GM18498 (cell line): ENCODE measurements around the gene KDR.

Experiments used
- ATAC-seq: cut with Tn5 transposase; IDR thresholded peaks from one replicate; pipeline ENCODE4 v1.9.1; 2021; ENCODE audit warnings: mild to moderate bottlenecking, moderate library complexity; ENCODE audit not compliant: unreplicated experiment

Gene KDR

GRCh38 chr4:55080174-55080865 is 45.1 kb downstream of the KDR start:
- ATAC-seq: no peak

- no peak for ATAC-seq
These were observed 45.8 kb downstream of the KDR start for GRCh38 chr4:55079451-55080173.

GRCh38 chr4:55078987-55079386 is 46.4 kb downstream of the KDR start:
- ATAC-seq: no peak

GRCh38 chr4:55077577-55077976 is 47.8 kb downstream of the KDR start:
- no peak for ATAC-seq

- ATAC-seq: no peak
These were observed 49.3 kb downstream of the KDR start for GRCh38 chr4:55075823-55076716.

GRCh38 chr4:55075376-55075775 is 50.0 kb downstream of the KDR start:
- ATAC-seq: no peak

- ATAC-seq: no peak
These were observed 51.0 kb downstream of the KDR start for GRCh38 chr4:55074386-55074785.

GRCh38 chr4:55071951-55072350 is 53.4 kb downstream of the KDR start:
- no peak for ATAC-seq

- no peak for ATAC-seq
These were observed 56.1 kb downstream of the KDR start for GRCh38 chr4:55069248-55069647.

- ATAC-seq: no peak
These were observed 56.9 kb downstream of the KDR start for GRCh38 chr4:55068522-55068921.

- ATAC-seq: no peak
These were observed 59.4 kb downstream of the KDR start for GRCh38 chr4:55066018-55066417.

- no peak for ATAC-seq
These were observed 69.9 kb downstream of the KDR start for GRCh38 chr4:55055529-55055928.

- no peak for ATAC-seq
These were observed 73.9 kb downstream of the KDR start for GRCh38 chr4:55051532-55051931.

GRCh38 chr4:55050418-55050950 is 74.9 kb downstream of the KDR start:
- no peak for ATAC-seq

GRCh38 chr4:55038176-55038890 is 87.1 kb downstream of the KDR start:
- ATAC-seq: no peak

GRCh38 chr4:55037728-55038127 is 87.7 kb downstream of the KDR start:
- no peak for ATAC-seq

- no peak for ATAC-seq
These were observed 89.0 kb downstream of the KDR start for GRCh38 chr4:55036405-55036804.

GRCh38 chr4:55035892-55036291 is 89.5 kb downstream of the KDR start:
- no peak for ATAC-seq

GRCh38 chr4:55033296-55033695 is 92.1 kb downstream of the KDR start:
- no peak for ATAC-seq

- ATAC-seq: no peak
These were observed 92.6 kb downstream of the KDR start for GRCh38 chr4:55032788-55033187.

GRCh38 chr4:55032179-55032578 is 93.2 kb downstream of the KDR start:
- ATAC-seq: no peak
